ENCODE data around the gene SHISA9.

The SHISA9 gene

DNA sequence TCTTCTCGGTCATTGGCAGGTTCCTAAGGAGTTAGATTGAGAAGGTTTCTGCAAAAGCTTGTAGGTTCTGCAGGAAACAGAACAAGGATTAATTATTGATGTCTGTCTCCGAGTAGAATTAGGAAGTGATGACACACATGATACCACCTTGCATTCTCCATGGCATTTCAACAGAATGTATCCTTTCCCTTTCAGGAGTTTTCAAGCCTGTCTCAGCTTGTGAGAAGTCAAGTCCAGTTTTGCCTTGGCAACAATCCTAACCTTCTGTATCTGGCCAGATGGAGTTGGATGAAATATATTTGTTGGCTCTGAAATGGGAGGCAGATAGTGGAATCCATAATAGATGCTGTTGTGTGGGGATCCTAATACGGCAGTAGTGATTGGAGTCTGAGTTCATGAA, 235.5 kb downstream of the SHISA9 start:
- FAIRE-seq, result no peak

DNA sequence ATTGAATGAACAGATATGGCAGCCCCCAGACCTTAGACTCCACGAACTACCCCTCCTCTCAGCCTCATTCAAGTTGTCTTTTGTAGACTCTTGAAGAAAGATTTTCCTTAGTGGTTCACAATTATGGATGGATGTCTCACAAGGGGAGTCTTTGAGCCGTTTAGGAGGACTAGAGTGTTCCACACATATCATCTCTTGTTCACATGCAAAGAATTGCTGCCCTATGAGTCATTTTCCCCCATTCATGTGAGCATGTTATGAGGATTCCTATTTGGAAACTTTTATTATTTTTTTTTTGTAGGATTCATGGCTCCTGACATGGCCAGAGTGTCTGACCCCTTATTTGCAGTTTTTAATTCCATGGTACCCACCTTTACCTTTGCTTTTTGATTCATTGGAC, 237.1 kb downstream of the SHISA9 start:
- no peak for FAIRE-seq

DNA sequence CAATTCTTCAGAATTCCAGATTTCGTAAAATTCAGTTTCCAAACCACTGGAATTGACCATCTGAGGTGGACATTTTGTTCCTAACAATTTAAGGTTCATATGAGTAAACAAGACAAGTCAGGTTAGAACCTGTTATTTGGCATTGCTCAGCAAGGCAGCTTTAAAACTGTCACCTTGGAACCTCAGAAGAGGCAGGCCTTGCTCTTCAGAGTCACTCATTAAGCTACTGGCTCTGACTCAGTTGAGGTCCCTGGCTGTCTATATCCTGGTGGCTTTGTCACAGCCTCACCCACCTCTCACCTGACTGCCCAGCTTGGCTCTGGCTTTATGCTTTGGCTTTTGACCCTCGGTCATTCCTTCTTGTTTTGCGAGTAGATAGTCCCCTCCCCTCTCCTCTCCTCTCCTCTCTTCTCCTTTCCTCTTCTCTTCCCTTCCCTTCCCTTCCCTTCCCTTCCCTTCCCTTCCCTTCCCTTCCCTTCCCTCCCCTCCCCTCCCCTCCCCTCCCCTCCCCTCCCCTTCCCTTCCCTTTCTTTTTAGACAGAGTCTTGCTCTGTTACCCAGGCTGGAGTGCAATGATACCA, 238.4 kb downstream of the SHISA9 start:
- FAIRE-seq, result no peak

DNA sequence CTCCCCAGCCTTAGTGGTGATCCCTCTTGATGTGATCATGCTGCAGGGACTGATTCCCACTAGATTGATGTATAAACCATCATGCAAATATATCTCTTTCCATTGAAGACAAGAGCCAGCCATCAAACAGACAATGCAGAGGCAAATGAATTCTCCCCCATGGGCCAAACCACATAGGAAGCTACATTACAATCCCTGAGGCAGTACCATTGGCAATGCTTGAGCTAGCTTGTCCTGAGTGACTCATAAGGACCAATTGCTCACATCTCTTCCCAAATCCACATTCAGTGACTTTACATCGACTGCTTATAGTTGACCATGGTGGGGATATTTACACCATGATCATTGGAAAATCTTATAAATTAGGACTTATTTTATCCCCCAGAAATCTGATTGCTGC, 242.2 kb downstream of the SHISA9 start:
- FAIRE-seq, result no peak

DNA sequence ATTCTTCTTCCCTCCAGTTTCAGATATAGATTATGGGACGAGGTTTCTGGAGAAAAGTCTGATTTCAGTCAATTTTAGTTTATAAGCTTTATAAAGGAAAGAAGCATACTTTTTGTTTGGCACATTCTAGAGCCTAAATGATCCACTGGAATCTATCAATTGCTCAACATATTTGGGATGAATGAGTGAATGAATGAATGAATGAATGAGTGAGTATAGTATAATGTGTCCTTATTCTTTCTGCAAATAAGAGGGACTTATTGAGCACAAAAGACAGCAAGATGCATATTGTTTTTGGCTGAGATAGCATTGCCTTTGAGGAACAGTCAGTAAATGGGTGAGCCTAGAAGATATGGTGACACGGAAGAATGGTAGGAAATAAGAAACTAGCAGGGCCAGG, 245.4 kb downstream of the SHISA9 start:
- FAIRE-seq, result no peak

DNA sequence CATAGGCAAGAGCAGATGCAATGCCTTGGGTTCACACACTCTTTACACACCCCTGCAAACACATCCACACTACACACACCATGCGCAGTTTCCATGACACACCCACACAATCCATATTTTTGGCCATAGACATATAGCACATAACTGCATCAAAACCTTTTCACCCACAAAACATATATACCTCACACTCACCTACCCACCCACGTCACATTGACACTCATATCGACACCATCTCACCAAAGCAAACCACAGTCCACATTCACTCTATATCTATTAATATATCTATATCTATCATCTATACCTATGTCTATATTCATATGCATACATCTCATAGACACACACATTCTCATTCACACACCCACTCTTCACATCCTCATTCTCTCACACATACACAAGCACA, 246.9 kb downstream of the SHISA9 start:
- FAIRE-seq, result no peak

DNA sequence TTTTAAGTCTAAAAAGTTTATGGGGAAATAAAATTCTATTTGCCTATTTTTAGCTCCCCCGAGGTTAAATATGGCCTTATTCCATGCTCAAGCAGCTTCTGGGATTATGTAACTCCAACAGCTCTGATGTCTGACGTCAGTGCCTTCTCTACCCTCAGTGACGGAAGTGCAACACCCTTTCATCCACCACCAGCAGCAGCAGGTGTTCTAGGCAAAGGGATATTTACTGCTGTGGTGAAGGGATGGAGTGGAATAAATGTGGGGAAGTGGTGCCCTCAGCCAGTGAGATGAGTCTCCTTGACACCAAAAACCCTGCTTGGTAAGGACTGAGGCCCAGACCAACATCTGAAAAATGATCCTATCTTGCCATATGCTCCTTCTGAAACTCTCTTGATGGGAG, 247.4 kb downstream of the SHISA9 start:
- no peak for FAIRE-seq

DNA sequence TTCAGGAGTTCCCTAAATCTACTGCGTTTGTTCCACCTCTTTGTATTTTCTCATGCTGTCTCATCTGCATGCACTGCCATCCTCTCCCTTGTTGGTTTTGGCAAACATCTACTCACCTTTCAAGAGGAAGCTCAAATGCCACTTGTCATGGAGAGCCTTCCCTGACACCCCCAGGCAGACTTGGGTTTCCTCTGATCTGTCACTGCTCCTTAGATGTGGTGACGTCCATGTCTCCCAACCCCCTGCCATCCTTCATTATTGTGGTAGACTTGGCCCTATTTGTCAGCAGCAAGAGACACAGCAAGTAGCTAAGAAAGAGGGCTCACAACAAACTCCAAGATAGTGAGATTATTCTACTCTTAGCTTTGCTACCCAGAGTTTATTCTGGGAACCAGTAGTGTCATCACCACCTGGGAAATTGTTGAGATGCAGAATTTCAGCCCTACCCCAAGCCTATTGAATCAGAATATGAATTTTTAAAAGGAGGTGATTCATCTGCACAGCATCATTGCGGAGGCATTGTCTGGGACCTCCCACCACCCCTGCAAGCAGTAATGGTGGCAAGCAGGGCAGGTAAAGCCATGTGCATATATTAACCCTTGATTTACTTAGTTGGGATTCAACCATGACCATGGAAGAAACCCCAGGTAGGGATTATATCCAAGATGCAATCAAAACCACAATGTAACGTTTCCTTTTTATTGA, 248.9 kb downstream of the SHISA9 start:
- FAIRE-seq, result no peak

DNA sequence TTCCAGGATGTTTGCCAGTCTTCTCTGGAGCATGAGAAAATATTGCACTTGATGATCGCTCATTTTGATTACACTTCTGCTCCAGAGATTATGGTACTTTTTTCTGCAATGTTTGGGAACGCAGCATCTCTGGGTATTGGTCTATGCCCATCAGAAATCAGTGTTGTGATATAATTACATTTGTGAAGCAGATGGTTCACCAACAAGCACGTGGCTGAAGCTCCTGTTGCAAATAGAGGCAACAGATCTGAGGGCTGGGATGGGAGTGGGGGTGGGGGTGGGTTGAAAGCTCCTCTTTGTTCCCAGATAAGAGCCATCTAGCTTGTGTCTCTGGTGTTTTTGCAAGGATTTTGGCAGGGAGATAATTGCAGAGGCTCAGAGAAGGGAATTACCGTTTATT, 252.3 kb downstream of the SHISA9 start:
- FAIRE-seq, result no peak

DNA sequence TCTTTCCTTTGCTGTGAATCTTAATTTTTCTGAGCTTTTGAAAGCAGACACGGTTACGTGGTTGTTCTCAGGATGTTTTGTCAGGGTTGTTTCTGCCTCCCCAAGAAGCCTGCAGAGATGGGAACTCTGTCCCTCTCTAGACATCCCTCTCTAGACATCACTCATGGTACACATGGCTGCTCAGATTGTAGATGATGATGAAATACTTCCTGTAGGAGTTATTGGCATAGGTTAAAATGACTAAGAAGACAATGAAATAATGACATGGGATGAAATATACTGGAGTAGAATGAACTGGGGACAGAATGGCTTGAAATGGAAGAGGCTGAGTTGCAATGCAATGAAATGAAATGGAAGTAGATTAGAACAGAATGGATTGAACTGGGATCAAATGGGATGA, 253.4 kb downstream of the SHISA9 start:
- FAIRE-seq, result no peak

DNA sequence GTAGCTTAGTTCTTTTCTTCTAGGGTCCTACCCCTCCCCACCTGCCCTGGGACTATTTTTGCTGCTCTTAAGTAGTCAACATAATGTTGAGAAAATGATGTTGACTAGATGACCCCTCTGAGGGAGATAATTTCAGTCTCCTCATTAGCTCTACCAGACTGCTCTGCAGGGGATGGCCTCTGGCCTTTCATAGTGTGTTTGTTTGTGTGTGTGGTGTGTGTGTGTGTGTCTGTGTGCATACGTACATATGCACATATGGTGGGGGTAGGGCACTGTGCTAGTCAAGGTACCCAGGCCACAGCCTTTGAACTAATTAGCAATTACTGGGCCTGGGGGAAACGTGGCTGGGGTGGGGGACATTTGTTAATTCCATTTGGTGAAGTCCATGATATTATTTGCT, 254.0 kb downstream of the SHISA9 start:
- no peak for FAIRE-seq

DNA sequence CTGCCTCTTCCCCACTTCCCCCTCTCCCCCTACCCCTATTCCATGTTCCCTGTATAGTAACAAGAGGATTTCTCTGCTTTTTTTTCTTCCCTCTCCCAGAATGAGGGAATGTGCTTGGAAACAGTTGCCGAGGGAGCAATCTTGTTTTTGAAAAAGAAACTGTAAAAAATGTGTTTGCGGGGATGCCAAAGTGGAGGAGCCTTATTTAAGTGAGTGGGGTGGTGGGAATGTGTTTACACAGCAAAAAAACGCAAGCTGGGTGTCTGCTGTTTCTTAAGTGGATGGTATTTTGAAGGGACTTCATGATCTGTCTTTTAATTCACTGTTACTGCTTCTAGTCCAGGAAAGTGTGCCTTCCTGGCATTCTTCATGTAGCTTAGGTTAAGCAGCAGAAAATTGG, 254.4 kb downstream of the SHISA9 start:
- FAIRE-seq, result no peak

DNA sequence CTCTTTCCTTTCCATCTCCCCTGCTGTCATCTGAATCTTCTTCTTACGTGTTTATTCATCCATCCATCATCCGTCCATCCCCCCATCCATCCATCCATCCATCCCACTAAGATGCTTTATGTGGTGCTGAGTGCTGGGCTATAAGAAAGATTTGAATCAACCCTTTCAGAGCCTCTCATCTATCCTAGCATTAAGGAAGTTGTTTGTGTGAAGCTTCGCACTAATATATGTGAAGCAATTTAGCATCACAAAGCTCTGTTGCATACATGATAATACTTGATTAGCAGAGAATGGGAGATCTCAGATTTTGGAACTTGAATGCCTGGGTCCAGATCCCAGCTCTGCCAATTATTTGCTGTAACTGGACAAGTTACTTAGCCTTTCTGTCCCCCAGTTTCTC, 255.7 kb downstream of the SHISA9 start:
- FAIRE-seq, result no peak

DNA sequence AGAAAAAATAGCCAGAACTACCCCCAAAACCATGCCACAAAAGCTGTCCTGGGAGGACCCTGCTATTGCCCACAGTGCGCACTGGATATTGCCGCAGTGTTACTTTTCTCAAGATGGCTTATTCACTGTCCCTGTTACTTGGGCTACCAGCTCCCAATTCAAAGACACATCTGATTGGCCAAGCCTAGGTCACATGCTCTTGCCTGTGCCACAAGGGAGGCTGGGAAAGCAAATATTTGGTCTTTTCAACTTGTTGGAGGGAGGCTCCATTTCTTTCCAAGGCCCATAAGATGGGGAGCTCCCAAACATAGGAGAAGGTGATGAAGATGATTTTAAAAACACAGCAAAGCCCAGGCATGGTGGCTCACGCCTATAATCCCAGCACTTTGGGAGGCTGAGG, 257.0 kb downstream of the SHISA9 start:
- no peak for FAIRE-seq

DNA sequence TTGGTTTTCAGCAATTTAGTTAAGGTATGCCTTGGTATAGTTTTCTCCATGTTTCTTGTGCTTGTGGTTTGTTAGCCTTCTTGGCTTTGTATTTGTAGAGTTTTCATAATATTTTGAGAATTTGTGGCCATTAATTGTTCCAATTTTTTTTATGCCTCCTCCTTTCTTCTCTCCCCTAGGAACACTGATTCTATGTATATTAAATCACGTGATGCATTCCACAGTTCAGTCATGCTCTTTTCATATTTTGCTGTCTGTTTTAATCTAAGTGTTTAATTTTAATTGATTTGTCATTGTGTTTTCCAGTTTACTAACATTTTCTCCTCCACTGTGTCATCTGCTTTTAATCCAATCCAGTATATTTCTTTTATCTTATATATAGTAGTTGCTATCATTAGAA, 263.6 kb downstream of the SHISA9 start:
- no peak for FAIRE-seq

DNA sequence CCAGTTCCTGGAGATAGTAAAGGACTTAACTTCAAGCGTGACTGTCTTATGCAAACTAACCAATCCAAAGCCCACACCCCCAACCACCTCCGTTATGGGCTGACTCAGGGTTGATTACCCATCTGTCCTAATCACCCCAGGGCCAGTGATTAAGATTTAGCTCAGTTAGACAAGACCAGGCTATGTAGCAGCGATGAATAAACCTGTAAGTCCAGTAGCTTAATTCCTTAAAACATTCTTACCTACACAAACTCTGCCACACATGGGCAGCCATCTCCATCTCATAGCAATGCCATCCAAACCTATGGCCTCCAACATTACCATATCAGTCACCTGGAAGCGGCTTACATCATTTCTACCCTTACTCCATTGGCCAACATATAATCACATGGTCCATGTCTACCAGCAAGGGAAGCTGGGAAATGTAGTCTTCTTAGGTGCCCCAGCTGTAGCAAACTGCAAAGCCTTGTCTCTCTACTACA, 266.7 kb downstream of the SHISA9 start:
- FAIRE-seq, result no peak

DNA sequence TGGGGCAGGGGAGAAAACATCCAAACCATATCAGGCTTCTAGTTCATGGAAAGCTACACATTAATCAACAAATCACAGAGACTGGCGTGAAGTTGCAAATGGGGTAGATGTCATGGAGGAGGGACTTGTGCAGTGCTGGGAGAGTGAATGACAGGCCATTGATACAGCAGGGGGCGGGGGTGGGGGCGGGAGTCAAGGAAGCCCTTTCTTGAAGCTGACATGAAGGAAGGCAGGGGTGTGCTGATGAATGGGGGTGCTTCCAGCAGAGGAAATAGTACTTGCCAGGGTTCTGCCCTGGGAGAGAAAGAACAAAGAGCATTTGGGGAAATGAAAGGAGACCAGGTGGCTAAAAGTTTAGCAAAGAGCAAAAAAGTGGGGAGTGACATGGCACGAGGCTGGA, 269.9 kb downstream of the SHISA9 start:
- FAIRE-seq, result no peak

DNA sequence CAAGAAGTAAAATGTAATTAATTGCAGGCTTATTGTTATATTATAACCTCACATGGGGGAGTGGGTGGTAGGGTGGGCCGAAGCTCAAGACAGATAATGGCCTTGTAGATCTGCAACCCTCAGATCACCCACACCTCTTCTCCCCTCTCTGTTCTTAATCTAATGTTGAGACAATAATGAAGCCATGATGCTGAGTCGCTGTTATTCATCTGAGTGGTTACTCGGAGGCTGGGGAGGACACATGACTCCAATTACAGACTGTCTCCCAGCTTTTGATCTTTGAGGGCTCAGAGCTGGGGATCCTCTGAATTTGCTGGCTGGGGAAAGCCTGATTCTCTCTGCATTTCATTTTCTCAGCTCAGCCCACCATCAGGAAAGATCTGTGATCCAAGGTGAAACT, 275.3 kb downstream of the SHISA9 start:
- FAIRE-seq, result no peak

DNA sequence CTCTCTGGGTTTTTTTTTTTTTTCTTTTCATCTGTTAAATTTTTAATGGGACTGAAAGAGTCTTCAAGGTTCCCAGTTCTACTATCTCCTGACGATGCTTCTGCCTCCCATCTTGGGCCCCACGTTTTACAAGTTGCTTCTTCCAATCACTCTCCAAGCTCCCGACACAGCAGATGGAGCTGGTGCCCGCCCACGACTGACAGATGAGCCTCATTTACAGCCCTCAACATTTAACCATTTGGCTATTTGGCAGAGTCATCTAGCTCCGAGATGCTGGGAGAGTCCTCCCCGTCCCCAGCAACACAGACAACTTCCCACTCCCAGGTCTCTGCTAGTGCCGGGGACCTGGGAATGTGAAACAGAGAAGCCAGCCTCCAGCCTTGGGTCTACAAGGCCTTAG, 276.9 kb downstream of the SHISA9 start:
- FAIRE-seq, result no peak

DNA sequence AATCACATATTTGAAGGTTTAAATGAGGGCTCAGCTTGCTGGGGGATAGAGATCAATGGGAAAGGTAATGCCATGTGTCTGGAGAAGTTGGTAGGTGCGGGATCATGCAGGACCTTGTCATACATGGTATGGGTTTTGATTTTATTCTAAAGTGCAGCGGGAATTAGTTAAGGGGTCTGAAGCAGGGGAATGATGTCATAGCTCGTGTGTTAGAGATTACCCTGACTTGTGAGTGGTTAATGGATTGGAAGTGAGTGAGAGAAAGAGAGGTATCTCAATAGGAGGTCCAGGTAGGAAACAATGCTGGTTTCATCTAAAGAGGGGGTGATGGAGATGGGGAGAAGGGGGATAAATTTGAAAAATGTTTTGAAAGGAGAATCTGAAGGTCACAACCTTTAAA, 280.0 kb downstream of the SHISA9 start:
- no peak for FAIRE-seq

DNA sequence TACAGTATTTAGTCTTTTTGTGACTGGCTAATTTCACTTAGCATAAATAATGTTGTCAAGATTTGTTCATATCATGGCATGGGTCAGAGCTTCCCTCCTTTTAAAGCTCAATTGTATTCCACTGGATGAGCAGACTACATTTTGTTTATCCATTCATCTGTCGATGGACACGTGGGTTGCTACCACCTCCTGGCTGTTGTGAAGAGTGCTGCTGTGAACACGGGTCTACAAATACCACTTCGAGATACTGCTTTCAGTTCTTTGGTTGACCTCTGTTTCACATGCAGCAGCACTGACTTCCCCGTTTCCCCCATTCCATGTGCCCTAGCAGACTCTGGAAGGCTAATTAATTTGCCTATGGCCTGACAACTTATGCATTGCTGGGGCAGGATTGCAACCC, 285.4 kb downstream of the SHISA9 start:
- no peak for FAIRE-seq

DNA sequence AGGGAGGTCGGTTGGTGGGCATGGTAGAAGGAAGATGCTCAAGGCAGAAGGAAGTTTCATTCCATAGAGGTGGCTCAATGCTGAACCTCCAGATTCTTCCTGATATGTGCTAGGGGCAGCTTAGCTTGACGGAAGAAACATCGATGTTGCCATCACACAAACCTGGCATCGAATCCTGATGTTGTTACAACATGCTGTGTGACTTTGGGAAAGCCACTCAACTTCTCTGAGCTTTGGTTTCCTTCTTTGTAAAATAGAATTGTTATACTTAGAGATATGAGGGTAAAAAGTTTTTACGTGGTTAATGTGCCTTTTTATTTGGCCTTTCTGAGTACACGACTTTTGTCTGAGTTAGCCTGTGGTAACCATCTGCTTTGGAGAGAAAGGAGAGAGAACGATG, 287.9 kb downstream of the SHISA9 start:
- FAIRE-seq, result no peak

DNA sequence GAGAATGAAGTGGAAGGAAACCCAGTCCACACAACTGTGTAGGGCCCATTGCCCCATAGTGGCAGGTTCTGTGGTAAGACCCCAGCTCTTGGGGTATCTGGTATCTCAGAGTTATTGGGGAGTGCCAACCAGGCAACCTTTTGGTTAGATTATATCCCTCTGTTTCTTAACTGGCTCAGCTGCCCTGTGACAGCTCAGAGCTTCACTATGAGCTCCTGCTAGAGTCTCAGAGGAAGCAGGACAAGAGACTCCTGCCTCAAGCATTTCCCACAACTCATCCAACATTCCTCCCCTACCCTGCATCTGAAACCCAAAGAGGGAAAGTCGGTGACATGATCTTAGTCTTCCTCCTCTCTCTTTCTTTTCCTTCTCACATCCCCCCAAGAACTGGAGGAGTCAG, 292.3 kb downstream of the SHISA9 start:
- FAIRE-seq, result no peak

DNA sequence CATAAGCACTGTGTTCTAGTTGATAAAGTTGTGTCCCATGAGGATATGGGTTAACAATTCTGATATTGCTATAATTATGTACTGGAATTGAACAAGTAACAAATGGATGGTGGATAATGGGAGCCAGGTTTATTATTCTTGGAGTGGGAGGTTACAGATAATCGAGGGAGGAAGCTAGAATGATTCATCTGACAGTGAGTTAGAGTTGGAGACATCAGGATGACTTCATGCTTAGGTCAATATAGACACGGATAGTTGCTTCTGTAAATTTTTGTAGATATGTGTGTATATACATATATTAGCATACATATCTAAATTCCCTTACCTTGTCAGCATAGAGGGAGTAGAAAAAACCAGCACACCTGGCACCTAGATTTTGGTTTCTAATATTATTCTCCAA, 293.4 kb downstream of the SHISA9 start:
- no peak for FAIRE-seq

DNA sequence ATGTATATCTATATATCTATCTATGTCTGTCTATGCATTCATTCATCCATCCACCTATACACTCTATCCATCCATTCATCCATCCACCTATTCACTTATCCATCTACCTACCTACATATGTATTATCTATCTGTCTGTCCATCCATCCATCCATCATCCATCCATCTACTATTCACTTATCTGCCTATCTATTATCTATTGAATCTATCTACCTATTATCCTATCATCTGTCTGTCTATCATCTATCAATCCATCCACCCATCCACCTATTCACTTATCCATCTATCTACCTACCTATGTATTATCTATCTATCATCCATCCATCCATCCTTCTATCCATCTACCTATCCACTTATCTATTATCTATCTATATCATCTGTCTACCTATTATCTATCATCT, 302.3 kb downstream of the SHISA9 start:
- FAIRE-seq, result no peak
